WI38 (cell line): ENCODE measurements around the gene PPP3CA.

ENCODE experiments used
- H3K4me3 ChIP-seq: 2 replicates; pipeline ENCODE4 v1.5.1; 2011; ENCODE audit warnings: low read depth, mild to moderate bottlenecking, control low read depth, low read length
- CTCF ChIP-seq: IDR thresholded peaks from 2 replicates; pipeline ENCODE4 v1.5.1; 2012; ENCODE audit warnings: low read depth, mild to moderate bottlenecking, control low read depth, low read length

PPP3CA gene

GRCh38 chr4:101347267-101347556 is at the start of gene PPP3CA:
Gene PPP3CA, minus strand, starts transcription at chr4:101347526.
- peak within 1 kb of the TSS; percentile 88 for H3K4me3 ChIP-seq

GRCh38 chr4:101393256-101393655 is 45.9 kb upstream of the PPP3CA start:
- TF ChIP-seq CTCF = no peak

More at GRCh38 chr4:101347267-101347556, at the start of gene PPP3CA:
- TF ChIP-seq CTCF = no peak

GRCh38 chr4:101370663-101371210 is 23.4 kb upstream of the PPP3CA start:
- no peak overlapping the region for H3K4me3 ChIP-seq
- TF ChIP-seq CTCF = no peak

More at GRCh38 chr4:101393256-101393655, 45.9 kb upstream of the PPP3CA start:
- no peak overlapping the region for H3K4me3 ChIP-seq

- no peak for TF ChIP-seq CTCF
- H3K4me3 ChIP-seq = peak overlapping the region; percentile 21; the same call in 1 of the 2 replicates
Measured at GRCh38 chr4:101367201-101367600, 19.9 kb upstream of the PPP3CA start.

- TF ChIP-seq CTCF = no peak
- H3K4me3 ChIP-seq = no peak overlapping the region
Measured at GRCh38 chr4:101366331-101366730, 19.0 kb upstream of the PPP3CA start.

- no peak overlapping the region for H3K4me3 ChIP-seq
- no peak for TF ChIP-seq CTCF
Measured at GRCh38 chr4:101357751-101358150, 10.4 kb upstream of the PPP3CA start.

GRCh38 chr4:101356928-101357327 is 9.6 kb upstream of the PPP3CA start:
- H3K4me3 ChIP-seq = peak overlapping the region; percentile 40
- no peak for TF ChIP-seq CTCF
